GM06990 (cell line): ENCODE results near the gene ZCCHC2.

Experiments
- DNase-seq: peaks from one replicate; pipeline ENCODE4 v3.0.0-alpha.2; 2011; ENCODE audit not compliant: insufficient read length; ENCODE audit errors: extremely low read depth
- H3K27me3 ChIP-seq: replicated peaks from 2 replicates; pipeline ENCODE4 v1.6.0; 2011; ENCODE audit warnings: low read length; ENCODE audit not compliant: control insufficient read depth, insufficient read depth
- H3K36me3 ChIP-seq: 2 replicates; pipeline ENCODE4 v1.5.1; 2011; ENCODE audit warnings: low read length; ENCODE audit not compliant: control insufficient read depth, insufficient read depth
- H3K4me3 ChIP-seq: replicated peaks from 2 replicates; pipeline ENCODE4 v1.5.1; 2011; ENCODE audit warnings: low read depth, mild to moderate bottlenecking, control low read depth, low read length
- CTCF ChIP-seq: IDR thresholded peaks from 2 replicates; pipeline ENCODE4 v1.5.1; 2011; ENCODE audit warnings: low read length, control low read depth, mild to moderate bottlenecking, inconsistent platforms; ENCODE audit not compliant: insufficient read depth, poor library complexity, severe bottlenecking

ZCCHC2 gene

DNA sequence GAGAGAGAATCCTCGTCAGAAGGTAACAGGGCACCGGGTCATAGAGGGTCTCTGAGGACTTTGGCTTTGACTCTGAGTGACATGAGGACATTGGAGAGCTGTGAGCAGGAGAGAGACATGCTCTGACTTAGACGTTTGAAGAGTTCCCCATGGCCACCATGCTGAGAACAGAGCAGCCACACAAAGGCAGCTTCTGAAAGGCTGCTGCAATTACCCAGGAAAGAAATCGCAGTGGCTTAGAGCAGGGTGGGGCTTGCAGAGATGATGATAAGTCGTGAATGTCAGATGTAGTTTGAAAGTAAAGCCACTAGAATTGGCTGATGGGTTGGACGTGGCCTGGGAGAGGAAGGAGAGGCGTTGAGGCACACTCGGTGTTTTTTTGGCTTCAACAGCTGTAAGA is 79.0 kb downstream of the ZCCHC2 start:
- no peak for TF ChIP-seq CTCF
- DNase-seq: no peak

DNA sequence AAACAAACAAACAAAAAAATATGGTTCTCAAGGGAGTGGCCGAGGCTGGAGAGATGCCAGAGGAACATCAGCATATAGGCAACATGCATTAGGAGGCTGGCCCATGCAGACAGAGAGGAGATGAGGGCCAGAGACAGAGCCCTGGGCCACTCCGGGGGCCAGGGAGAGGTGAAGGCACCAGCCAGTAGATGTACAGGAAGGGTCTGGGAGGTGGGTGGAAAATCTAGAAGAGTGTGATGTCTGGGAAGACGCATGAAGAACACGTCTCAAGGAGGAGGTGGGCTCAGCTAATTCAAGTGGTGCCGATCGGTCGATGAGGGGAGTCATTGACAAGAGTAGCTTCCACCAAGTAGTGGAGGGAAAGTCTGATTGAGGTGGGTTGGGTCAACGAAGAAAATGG is 79.9 kb downstream of the ZCCHC2 start:
- no peak for TF ChIP-seq CTCF
- no peaks in the 10 kb centered on the region for H3K36me3 ChIP-seq

More for the DNA sequence above, 79.0 kb downstream of the ZCCHC2 start:
- Histone ChIP-seq H3K27me3 (no peaks in the 10 kb centered on the region; the same call in 1 of the 2 replicates), H3K36me3 (no peaks in the 10 kb centered on the region), H3K4me3 (no peak overlapping the region)

DNA sequence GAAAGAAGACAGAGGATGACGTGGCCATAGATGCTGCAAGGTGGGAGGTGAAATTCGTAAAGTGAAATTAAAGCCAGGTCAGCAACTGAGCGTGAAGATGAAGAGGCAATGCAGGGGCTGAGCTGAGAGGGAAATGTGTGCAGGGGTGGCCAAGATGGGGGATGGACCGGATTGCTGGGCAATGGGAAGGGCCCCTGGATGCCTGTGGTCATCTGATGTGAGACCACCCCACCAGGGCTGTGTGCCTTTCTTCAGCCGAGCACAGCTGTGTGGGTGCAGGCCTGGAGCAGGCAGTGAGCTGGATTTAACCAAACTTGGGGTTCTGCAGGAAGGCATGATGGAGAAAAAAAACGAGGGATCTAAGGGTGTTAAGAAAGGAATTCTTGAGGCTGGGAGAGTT is 80.4 kb downstream of the ZCCHC2 start:
- Histone ChIP-seq H3K4me3 (no peak overlapping the region), H3K36me3 (no peaks in the 10 kb centered on the region), H3K27me3 (no peaks in the 10 kb centered on the region; the same call in 1 of the 2 replicates)
- no peak for DNase-seq
- TF ChIP-seq CTCF: no peak

More for the DNA sequence above, 79.9 kb downstream of the ZCCHC2 start:
- no peak for DNase-seq
- Histone ChIP-seq H3K27me3 (no peaks in the 10 kb centered on the region; the same call in 1 of the 2 replicates), H3K4me3 (no peak overlapping the region)

GRCh38 chr18:62603979-62604378 is 81.2 kb downstream of the ZCCHC2 start:
- H3K27me3 ChIP-seq: no peaks in the 10 kb centered on the region; the same call in 1 of the 2 replicates
- no peaks in the 10 kb centered on the region for H3K36me3 ChIP-seq
- no peak for DNase-seq
- no peak overlapping the region for H3K4me3 ChIP-seq
- TF ChIP-seq CTCF: no peak

DNA sequence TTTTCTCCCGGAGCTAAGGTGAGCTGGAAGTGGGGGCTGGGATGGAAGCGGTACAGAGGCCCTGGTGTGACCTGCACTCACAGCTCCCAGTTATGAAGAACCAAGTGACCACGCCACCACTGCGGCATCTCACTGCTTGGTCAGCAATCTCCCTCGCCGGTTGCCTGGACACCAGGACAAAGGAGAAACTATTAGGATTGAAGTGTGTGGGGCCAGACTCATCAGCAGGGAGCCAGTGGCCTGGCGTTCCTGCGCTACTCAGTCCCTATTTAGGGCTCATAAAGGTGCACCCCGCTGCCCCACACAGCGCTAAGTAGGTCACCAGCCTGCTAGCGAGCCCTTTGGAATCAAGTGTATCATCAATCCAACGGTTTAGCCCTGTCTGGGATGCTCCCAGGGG is 82.9 kb downstream of the ZCCHC2 start:
- no peak for TF ChIP-seq CTCF
- H3K27me3 ChIP-seq: no peaks in the 10 kb centered on the region; the same call in 1 of the 2 replicates
- H3K4me3 ChIP-seq: no peak overlapping the region
- no peak for DNase-seq
- H3K36me3 ChIP-seq: no peaks in the 10 kb centered on the region

DNA sequence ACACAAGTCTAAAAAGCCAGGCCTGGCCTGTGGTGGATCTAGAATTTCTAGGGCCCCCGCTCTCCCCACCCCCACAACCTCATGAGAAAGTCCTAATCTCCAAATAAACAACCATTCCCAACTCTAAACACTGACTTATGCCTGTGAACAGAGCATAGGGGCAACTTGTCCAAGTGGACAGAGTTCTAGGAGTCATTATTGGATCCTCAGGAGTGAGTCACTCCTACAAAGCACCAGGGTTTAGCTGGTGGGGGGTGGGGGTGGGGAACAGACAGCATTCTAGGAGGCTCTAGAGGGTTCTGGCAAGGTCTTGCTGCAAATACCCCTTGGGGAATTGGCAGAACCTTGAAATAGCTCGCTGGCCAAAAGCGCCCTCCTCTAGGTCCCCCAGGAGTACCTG is 83.3 kb downstream of the ZCCHC2 start:
- DNase-seq: no peak
- no peaks in the 10 kb centered on the region for H3K36me3 ChIP-seq
- no peaks in the 10 kb centered on the region; the same call in 1 of the 2 replicates for H3K27me3 ChIP-seq
- no peak overlapping the region for H3K4me3 ChIP-seq
- TF ChIP-seq CTCF: no peak
